Muscle of leg (tissue), 11 donors: ENCODE data around the gene SLIT1. TPM values are rescaled to one million over a fixed set of nuclear protein-coding genes. Genes with fewer than 3 reads are reported as not detected.

ENCODE experiments used
- DNase-seq: peaks from one replicate; pipeline ENCODE4 v3.0.0; 2013
- H3K27ac ChIP-seq: one replicate; pipeline ENCODE4 v1.5.1; 2013; ENCODE audit warnings: mild to moderate bottlenecking, low read length, control low read depth
- H3K27me3 ChIP-seq: one replicate; pipeline ENCODE4 v1.6.1; 2013; ENCODE audit warnings: low read length; ENCODE audit not compliant: control insufficient read depth, insufficient read depth
- H3K36me3 ChIP-seq: one replicate; pipeline ENCODE4 v1.6.1; 2013; ENCODE audit warnings: low read length; ENCODE audit not compliant: control insufficient read depth, insufficient read depth
- H3K4me1 ChIP-seq: one replicate; pipeline ENCODE4 v1.6.1; 2013; ENCODE audit warnings: low read length; ENCODE audit not compliant: control insufficient read depth, insufficient read depth
- H3K4me3 ChIP-seq: one replicate; pipeline ENCODE4 v1.5.1; 2013; ENCODE audit warnings: low read length, control low read depth
- H3K9me3 ChIP-seq: replicated peaks from 2 replicates; pipeline ENCODE4 v1.6.1; 2013; ENCODE audit warnings: low read depth, low read length; ENCODE audit not compliant: control insufficient read depth
- WGBS: methylation state at CpG from one replicate; pipeline ENCODE4 v1.1.5; 2013; ENCODE audit warnings: missing lambda C conversion rate; ENCODE audit not compliant: insufficient coverage; 5-methylcytosine and 5-hydroxymethylcytosine counted together
- polyA plus RNA-seq, 8 donors: library from polyadenylated mRNA; unstranded; fragments of 120-200 nt; gene quantifications; one replicate each; pipeline versions ENCODE4 v1.2.1 to v1.2.3, GENCODE V29; 2013; ENCODE audit warnings: inconsistent platforms in 1 of 8, low replicate concordance in 1 of 8; ENCODE audit not compliant: insufficient read length in 8 of 8, insufficient read depth in 1 of 8
- total RNA-seq: library from RNA; stranded (reverse); fragments of 120-200 nt; gene quantifications from one replicate; pipeline ENCODE4 v1.2.4, GENCODE V29; 2013

SLIT1 gene
- total and polyA plus RNA-seq, 9 donors = 0.35 to 1.4 (median 1.1) TPM

DNA sequence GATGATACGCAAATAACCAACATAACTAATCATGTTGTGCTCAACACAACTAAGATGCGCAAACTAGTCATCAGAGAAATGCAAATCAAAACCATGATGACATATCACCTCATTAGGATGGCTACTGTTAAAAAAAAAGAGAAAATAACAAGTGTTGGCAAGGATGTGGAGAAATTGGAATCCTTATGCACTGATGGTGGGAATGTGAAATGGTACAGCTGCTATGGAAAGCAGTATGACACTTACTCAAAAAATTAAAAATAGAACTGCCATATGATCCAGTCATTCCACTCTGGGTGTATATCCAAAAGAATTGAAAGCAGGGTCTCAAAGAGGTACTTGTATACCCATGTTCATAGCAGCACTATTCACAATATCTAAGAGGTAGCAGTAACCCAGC, 42.9 kb downstream of the SLIT1 start:
- Histone ChIP-seq H3K9me3 (no peaks in the 10 kb centered on the region), H3K4me1 (peaks cover 7% of the 10 kb centered on the region), H3K4me3 (no peak overlapping the region), H3K27ac (no peak overlapping the region), H3K27me3 (peaks cover 17% of the 10 kb centered on the region), H3K36me3 (no peaks in the 10 kb centered on the region)
- no peak for DNase-seq
- WGBS = no CpG with 5 or more reads among the region's 2 CpGs

GRCh38 chr10:97140902-97141745, 44.6 kb downstream of the SLIT1 start:
- H3K27me3 ChIP-seq = peaks cover 17% of the 10 kb centered on the region
- no peaks in the 10 kb centered on the region for H3K9me3 ChIP-seq
- H3K27ac ChIP-seq = no peak overlapping the region
- DNase-seq = peak; percentile 29
- no peak overlapping the region for H3K4me3 ChIP-seq
- WGBS = 18% methylated on average over 17 of the region's 23 CpGs
- no peaks in the 10 kb centered on the region for H3K36me3 ChIP-seq
- H3K4me1 ChIP-seq = peaks cover 7% of the 10 kb centered on the region

- Histone ChIP-seq H3K4me3 (no peak overlapping the region), H3K27ac (no peak overlapping the region), H3K4me1 (peaks cover 7% of the 10 kb centered on the region), H3K9me3 (no peaks in the 10 kb centered on the region), H3K27me3 (peaks cover 17% of the 10 kb centered on the region), H3K36me3 (no peaks in the 10 kb centered on the region)
- WGBS = 60% methylated on average over 10 of the region's 23 CpGs
- no peak for DNase-seq
Measured at GRCh38 chr10:97140049-97140846, 45.5 kb downstream of the SLIT1 start.

DNA sequence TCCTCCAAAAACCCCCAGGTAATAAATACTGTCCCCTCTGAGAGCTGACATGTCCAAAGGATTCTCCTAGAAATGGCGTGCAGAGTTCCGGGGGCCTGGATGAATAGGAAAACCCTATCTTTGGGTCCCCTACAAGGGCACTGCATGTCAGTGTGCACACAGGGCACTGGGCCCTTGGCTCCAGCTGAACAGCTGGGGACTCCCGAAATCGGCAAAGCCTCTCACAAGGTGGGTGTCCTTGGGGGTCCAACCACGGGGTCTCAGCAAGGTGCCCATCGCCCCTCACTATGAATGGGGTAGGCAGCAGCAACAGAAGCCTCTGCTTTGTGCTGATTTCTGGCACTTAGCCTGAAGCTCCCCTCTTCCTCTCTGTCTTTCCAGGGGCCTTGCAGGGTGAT, 46.1 kb downstream of the SLIT1 start:
- Histone ChIP-seq H3K27ac (no peak overlapping the region), H3K4me3 (no peak overlapping the region), H3K9me3 (no peaks in the 10 kb centered on the region), H3K27me3 (peaks cover 17% of the 10 kb centered on the region), H3K4me1 (peaks cover 7% of the 10 kb centered on the region), H3K36me3 (no peaks in the 10 kb centered on the region)
- WGBS = 93% methylated on average over 6 of the region's 6 CpGs
- no peak for DNase-seq

DNA sequence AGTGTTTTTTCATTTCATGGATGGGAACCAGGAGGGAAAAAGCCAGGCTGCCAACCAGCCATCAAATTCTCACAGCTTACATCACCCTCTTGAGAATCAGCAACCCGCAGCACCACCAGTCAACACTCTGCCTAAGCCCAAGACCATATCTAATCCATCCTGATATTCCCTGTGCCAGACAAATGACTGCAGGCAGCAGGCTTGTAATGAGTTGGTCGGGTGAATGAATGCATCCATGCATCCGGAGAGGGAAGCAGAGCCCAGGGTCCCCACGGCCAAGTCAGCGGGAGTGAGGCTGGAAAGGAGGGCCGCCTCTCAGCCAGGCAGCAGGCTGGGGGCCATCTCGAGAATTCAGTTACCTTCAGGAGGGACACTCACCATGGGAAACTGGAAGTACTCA, 46.9 kb downstream of the SLIT1 start:
- no peak for DNase-seq
- no peaks in the 10 kb centered on the region for H3K9me3 ChIP-seq
- H3K4me1 ChIP-seq = peaks cover 7% of the 10 kb centered on the region
- H3K27ac ChIP-seq = no peak overlapping the region
- WGBS = 58% methylated on average over 4 of the region's 7 CpGs
- no peaks in the 10 kb centered on the region for H3K36me3 ChIP-seq
- peaks cover 17% of the 10 kb centered on the region for H3K27me3 ChIP-seq
- no peak overlapping the region for H3K4me3 ChIP-seq

GRCh38 chr10:97138174-97138573, 47.6 kb downstream of the SLIT1 start:
- H3K27ac ChIP-seq = no peak overlapping the region
- H3K9me3 ChIP-seq = no peaks in the 10 kb centered on the region
- WGBS = 61% methylated on average over 13 of the region's 15 CpGs
- H3K27me3 ChIP-seq = peaks cover 17% of the 10 kb centered on the region
- no peak overlapping the region for H3K4me3 ChIP-seq
- no peaks in the 10 kb centered on the region for H3K36me3 ChIP-seq
- H3K4me1 ChIP-seq = peaks cover 7% of the 10 kb centered on the region
- no peak for DNase-seq

- Histone ChIP-seq H3K4me3 (no peak overlapping the region), H3K36me3 (no peaks in the 10 kb centered on the region), H3K4me1 (peaks cover 13% of the 10 kb centered on the region), H3K27ac (no peak overlapping the region), H3K9me3 (no peaks in the 10 kb centered on the region), H3K27me3 (peaks cover 17% of the 10 kb centered on the region)
- 88% methylated on average over 1 of the region's 3 CpGs for WGBS
- DNase-seq = no peak
Measured at GRCh38 chr10:97136756-97137155, 49.0 kb downstream of the SLIT1 start.

DNA sequence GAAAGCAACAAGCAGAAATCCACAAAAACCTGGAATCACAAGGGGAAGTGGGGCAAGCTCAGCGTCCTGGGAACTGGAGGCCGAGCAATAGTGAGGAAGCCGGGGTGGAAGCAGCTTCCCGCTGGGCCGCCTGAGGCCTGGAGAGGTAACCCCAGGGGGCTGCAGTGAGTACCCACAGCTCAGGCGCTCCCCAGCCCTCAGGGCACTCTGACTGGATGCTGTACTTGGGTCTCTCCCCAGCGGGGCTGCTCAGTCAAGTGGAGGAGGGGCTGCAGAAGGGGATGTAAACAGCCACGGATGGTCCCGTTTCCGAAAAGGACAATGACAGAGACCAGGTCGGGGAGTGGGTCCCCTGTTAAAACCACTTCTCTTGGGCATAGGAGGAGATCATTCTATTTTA, 50.3 kb downstream of the SLIT1 start:
- H3K27me3 ChIP-seq = peaks cover 11% of the 10 kb centered on the region
- H3K4me1 ChIP-seq = peaks cover 14% of the 10 kb centered on the region
- WGBS = 74% methylated on average over 7 of the region's 11 CpGs
- H3K9me3 ChIP-seq = no peaks in the 10 kb centered on the region
- H3K36me3 ChIP-seq = no peaks in the 10 kb centered on the region
- DNase-seq = no peak
- H3K4me3 ChIP-seq = no peak overlapping the region
- H3K27ac ChIP-seq = no peak overlapping the region

GRCh38 chr10:97134983-97135382, 50.8 kb downstream of the SLIT1 start:
- H3K36me3 ChIP-seq = no peaks in the 10 kb centered on the region
- peaks cover 13% of the 10 kb centered on the region for H3K4me1 ChIP-seq
- H3K9me3 ChIP-seq = no peaks in the 10 kb centered on the region
- WGBS = 87% methylated on average over 15 of the region's 15 CpGs
- no peak for DNase-seq
- H3K27me3 ChIP-seq = peaks cover 7% of the 10 kb centered on the region
- H3K4me3 ChIP-seq = no peak overlapping the region
- no peak overlapping the region for H3K27ac ChIP-seq

GRCh38 chr10:97134110-97134509, 51.6 kb downstream of the SLIT1 start:
- no peaks in the 10 kb centered on the region for H3K9me3 ChIP-seq
- H3K4me3 ChIP-seq = no peak overlapping the region
- no peaks in the 10 kb centered on the region for H3K36me3 ChIP-seq
- WGBS = 65% methylated on average over 9 of the region's 11 CpGs
- peaks cover 13% of the 10 kb centered on the region for H3K4me1 ChIP-seq
- peaks cover 2% of the 10 kb centered on the region for H3K27me3 ChIP-seq
- no peak overlapping the region for H3K27ac ChIP-seq
- DNase-seq = no peak
